Subcutaneous abdominal adipose tissue (tissue), 5 donors: Measurements from ENCODE around the gene ASMT.
"Not testable (repeated sequence)": the region's sequence is repeated elsewhere in the genome, so short reads cannot be mapped to it uniquely, and the experiment has no call there.

Experiments used
- H3K27ac ChIP-seq: one replicate; pipeline ENCODE4 v1.7.0; 2013; ENCODE audit warnings: low read depth, mild to moderate bottlenecking, inconsistent platforms, low read length, moderate library complexity
- H3K27me3 ChIP-seq, 5 donors: one replicate each; pipeline ENCODE4 v1.7.0; 2013; ENCODE audit warnings: low read length in 5 of 5, inconsistent platforms in 1 of 5; ENCODE audit not compliant: control insufficient read depth in 5 of 5, insufficient read depth in 4 of 5
- H3K36me3 ChIP-seq, 5 donors: one replicate each; pipeline ENCODE4 v1.7.0; 2013; ENCODE audit warnings: low read length in 5 of 5; ENCODE audit not compliant: control insufficient read depth in 5 of 5, insufficient read depth in 5 of 5
- H3K4me1 ChIP-seq, 5 donors: one replicate each; pipeline ENCODE4 v1.7.0; 2013; ENCODE audit warnings: low read length in 5 of 5, mild to moderate bottlenecking in 3 of 5, moderate library complexity in 1 of 5; ENCODE audit not compliant: control insufficient read depth in 5 of 5, insufficient read depth in 5 of 5
- H3K4me3 ChIP-seq, 5 donors: one replicate each; pipeline ENCODE4 v1.7.0; 2013; ENCODE audit warnings: low read length in 5 of 5, low read depth in 1 of 5
- H3K9ac ChIP-seq, 5 donors: one replicate each; pipeline ENCODE4 v1.7.0; 2013; ENCODE audit warnings: low read length in 5 of 5, mild to moderate bottlenecking in 4 of 5, moderate library complexity in 3 of 5
- H3K9me3 ChIP-seq, 5 donors: one replicate each; pipeline ENCODE4 v1.7.0; 2013; ENCODE audit warnings: low read length in 5 of 5; ENCODE audit not compliant: control insufficient read depth in 5 of 5
- donor health status: healthy.
- donor health status: healthy.
- donor health status: healthy.
- donor health status: healthy.
- donor health status: healthy.

Gene ASMT

GRCh38 chrX:1609762-1610161, 5.1 kb upstream of the ASMT start:
- no peak overlapping the region for H3K9ac ChIP-seq
- no peaks in the 10 kb centered on the region for H3K4me1 ChIP-seq
- no peak overlapping the region for H3K4me3 ChIP-seq
- H3K27ac ChIP-seq = no peak overlapping the region
- no peaks in the 10 kb centered on the region for H3K9me3 ChIP-seq
- H3K27me3 ChIP-seq = no peaks in the 10 kb centered on the region
- no peaks in the 10 kb centered on the region for H3K36me3 ChIP-seq

DNA sequence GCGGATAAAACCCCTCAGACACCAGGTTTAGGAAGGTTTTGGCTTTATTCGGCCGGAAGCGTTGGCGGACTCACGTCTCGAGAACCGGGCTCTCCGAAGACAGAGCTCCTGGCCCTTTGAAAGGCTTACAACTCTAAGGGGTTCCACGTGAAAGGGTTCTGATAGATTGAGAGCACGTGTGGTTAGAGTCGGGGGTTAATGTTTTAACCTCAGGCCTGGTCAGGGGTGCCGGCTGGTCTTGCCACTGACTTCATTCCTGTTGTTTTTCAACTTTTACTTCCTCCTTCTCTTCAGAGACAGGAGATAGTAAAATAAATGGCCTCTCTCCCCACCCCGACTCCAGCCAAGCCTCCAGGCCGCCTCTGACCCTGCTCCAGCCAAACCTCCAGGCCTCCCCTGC, 4.7 kb upstream of the ASMT start:
- no peaks in the 10 kb centered on the region for H3K36me3 ChIP-seq
- H3K4me1 ChIP-seq = no peaks in the 10 kb centered on the region
- no peak overlapping the region for H3K4me3 ChIP-seq
- no peaks in the 10 kb centered on the region for H3K27me3 ChIP-seq
- H3K27ac ChIP-seq = no peak overlapping the region
- H3K9me3 ChIP-seq = no peaks in the 10 kb centered on the region
- no peak overlapping the region for H3K9ac ChIP-seq

DNA sequence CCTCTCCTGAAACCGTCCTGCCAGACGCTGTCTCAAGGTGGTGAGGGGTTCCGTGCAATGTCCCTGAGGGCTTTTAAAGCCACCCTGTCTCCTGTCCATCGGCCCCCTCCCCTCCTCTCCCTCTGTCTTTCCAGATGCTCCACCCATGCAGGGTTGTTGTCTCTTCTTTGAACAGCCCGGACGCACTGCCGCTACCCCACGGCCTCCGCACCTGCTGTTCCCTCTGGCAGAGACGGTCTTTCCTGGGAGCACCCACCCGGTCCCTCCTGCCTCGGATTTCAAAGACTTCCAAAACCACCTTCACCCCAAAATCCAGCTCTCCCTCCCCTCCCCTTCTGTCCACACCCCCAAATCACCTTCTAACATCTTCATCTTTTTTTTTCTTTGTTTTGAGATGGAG, 4.1 kb upstream of the ASMT start:
- Histone ChIP-seq H3K27me3 (no peaks in the 10 kb centered on the region), H3K4me1 (no peaks in the 10 kb centered on the region), H3K36me3 (no peaks in the 10 kb centered on the region), H3K9ac (no peak overlapping the region), H3K9me3 (no peaks in the 10 kb centered on the region), H3K4me3 (no peak overlapping the region), H3K27ac (no peak overlapping the region)

DNA sequence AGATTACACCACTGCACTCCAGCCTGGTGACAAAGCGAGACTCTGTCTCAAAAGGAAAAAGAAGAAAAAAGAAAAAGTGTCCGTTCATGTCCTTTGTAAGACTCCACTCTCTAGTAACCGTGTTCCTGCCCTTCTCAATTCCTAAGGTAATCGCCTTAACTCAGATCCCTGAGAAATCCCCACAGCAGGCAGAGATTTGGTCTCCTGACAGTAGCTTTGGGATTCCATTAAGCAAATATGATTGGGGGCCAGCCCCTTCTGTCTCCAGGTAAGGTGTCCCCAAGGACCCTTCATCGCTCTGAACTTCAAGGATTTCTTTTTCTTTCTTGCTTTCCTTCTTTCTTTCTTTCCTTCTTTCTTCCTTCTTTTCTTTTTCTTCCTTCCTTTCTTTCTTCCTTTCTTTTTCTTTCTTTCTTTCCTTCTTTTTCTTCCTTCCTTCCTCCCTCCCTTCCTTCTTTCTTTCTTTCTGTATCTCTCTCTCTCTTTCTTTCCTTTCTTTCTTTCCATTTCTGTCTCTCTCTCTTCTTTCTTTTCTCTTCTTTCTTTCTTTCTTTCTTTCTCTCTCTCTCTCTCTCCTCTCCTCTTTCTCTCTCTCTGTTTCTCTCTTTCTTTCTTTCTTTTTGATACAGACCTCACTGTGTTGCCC, 2.1 kb upstream of the ASMT start:
- H3K9ac ChIP-seq = no peak overlapping the region
- H3K4me1 ChIP-seq = no peaks in the 10 kb centered on the region
- no peaks in the 10 kb centered on the region for H3K36me3 ChIP-seq
- no peaks in the 10 kb centered on the region for H3K9me3 ChIP-seq
- no peak overlapping the region for H3K4me3 ChIP-seq
- no peaks in the 10 kb centered on the region for H3K27me3 ChIP-seq
- H3K27ac ChIP-seq = no peak overlapping the region

- Histone ChIP-seq H3K36me3 (no peaks in the 10 kb centered on the region), H3K27me3 (peaks cover 0 to 3% (median 0%) of the 10 kb centered on the region in 5 donors), H3K4me3 (no peak overlapping the region), H3K9me3 (no peaks in the 10 kb centered on the region), H3K9ac (no peak overlapping the region), H3K27ac (no peak overlapping the region), H3K4me1 (no peaks in the 10 kb centered on the region)
Observed at GRCh38 chrX:1618689-1619088, 3.8 kb downstream of the ASMT start.

DNA sequence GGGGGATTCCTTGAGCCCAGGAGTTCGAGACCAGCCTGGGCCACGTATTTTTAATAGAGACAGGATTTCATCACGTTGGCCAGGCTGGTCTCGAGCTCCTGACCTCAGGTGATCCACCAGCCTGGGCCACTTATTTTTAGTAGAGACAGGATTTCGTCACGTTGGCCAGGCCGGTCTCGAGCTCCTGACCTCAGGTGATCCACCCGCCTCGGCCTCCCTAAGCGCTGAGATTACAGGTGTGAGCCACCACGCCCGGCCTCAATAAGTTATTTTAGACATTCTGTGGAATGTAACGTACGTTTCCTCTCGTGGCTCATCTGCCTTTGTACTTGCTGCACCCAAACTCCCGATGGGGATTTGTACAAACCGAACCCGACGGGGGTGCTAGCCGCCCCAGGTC, 8.8 kb downstream of the ASMT start:
- no peak overlapping the region for H3K4me3 ChIP-seq
- no peak overlapping the region for H3K9ac ChIP-seq
- H3K27me3 ChIP-seq = peaks cover 0 to 3% (median 0%) of the 10 kb centered on the region in 5 donors
- H3K9me3 ChIP-seq = no peaks in the 10 kb centered on the region
- no peaks in the 10 kb centered on the region for H3K36me3 ChIP-seq
- H3K4me1 ChIP-seq = no peaks in the 10 kb centered on the region
- no peak overlapping the region for H3K27ac ChIP-seq

DNA sequence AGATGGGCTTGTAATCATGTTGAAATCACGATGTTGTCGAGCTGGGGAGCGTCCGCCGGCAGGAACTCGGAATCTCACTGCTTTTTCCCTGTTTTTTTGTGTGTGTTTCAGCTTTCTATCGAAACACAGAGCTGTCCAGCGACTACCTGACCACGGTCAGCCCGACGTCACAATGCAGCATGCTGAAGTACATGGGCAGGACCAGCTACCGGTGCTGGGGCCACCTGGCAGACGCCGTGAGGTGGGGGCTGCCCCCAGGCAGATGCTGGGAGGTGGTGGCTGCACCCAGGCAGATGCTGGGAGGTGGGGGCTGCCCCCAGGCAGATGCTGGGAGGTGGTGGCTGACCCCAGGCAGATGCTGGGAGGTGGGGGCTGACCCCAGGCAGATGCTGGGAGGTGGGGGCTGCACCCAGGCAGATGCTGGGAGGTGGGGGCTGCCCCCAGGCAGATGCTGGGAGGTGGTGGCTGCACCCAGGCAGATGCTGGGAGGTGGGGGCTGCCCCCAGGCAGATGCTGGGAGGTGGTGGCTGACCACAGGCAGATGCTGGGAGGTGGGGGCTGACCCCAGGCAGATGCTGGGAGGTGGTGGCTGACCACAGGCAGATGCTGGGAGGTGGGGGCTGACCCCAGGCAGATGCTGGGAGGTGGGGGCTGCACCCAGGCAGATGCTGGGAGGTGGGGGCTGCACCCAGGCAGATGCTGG, 9.4 kb downstream of the ASMT start:
- H3K27ac ChIP-seq, H3K9me3 ChIP-seq, H3K36me3 ChIP-seq, H3K4me3 ChIP-seq, H3K4me1 ChIP-seq, H3K27me3 ChIP-seq, H3K9ac ChIP-seq: not testable (repeated sequence)

DNA sequence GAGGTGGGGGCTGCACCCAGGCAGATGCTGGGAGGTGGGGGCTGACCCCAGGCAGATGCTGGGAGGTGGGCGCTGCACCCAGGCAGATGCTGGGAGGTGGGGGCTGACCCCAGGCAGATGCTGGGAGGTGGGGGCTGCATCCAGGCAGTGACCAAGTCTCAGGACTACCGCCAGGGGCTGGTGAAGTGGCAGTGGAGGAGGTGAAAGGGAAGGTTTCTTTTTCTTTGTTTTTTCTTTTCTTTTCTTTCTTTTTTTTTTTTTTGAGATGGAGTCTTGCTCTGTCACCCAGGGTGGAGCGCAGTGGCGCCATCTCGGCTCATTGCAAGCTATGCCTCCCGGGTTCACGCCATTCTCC, 10.0 kb downstream of the ASMT start:
- not testable (repeated sequence) for H3K9me3 ChIP-seq, H3K4me1 ChIP-seq, H3K27me3 ChIP-seq, H3K36me3 ChIP-seq, H3K27ac ChIP-seq, H3K4me3 ChIP-seq, H3K9ac ChIP-seq

GRCh38 chrX:1629244-1629643, 14.4 kb downstream of the ASMT start:
- no peak overlapping the region for H3K4me3 ChIP-seq
- H3K36me3 ChIP-seq = no peaks in the 10 kb centered on the region
- H3K27ac ChIP-seq = no peak overlapping the region
- peaks cover 0 to 7% (median 0%) of the 10 kb centered on the region in 5 donors for H3K4me1 ChIP-seq
- H3K27me3 ChIP-seq = no peaks in the 10 kb centered on the region
- H3K9ac ChIP-seq = no peak overlapping the region
- no peaks in the 10 kb centered on the region for H3K9me3 ChIP-seq

DNA sequence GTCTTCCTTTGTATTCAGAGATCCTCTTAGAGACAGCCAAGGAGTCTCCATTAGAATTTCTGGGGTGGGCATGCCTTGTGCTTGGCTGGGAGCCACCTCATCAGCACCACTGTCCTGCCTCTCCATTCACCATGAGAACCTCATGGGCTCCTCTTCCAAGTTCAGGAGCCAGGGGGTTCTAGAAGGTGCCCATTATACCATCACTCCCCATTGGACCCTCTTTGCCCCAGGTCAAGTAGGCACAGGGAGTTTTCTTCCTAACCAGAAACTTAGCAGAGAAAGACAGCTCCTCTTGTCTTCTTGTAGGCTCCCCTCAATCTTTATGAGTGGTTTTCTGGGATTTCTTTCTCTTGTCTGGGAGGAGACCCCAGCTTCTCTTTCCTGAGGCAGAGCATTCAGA, 31.1 kb downstream of the ASMT start:
- Histone ChIP-seq H3K9me3 (peaks cover 5 to 17% (median 13%) of the 10 kb centered on the region in 5 donors), H3K27ac (no peak overlapping the region), H3K36me3 (no peaks in the 10 kb centered on the region), H3K4me3 (peak overlapping the region in 1 of 5 donors; percentile 2), H3K27me3 (peaks cover 0 to 3% (median 0%) of the 10 kb centered on the region in 5 donors), H3K9ac (no peak overlapping the region), H3K4me1 (no peaks in the 10 kb centered on the region)
